Measurements from ENCODE around the gene LILRB5. TPM values are rescaled to one million over a fixed set of nuclear protein-coding genes. Genes with fewer than 3 reads are reported as not detected.

The LILRB5 gene
- total and polyA plus RNA-seq, 2 of the 4 experiments (the other 2 are of a cell fraction): not detected

DNA sequence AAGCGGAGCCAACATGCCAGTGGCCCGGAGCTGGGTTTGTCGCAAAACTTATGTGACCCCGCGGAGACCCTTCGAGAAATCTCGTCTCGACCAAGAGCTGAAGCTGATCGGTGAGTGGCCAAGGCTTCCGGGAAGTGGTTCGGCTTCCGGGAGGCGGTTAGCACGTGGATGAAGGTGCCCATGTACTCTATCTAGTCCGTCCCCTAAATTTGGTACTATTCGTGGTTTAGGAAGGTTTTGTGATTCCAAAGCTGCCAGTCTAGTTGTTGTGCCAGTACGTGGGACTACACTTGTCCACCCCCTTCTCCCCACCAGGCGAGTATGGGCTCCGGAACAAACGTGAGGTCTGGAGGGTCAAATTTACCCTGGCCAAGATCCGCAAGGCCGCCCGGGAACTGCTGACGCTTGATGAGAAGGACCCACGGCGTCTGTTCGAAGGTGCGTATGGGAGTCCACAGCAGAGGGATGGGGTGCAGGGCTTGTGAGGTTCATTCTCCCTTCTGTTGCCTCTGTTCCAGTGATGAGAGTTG is 55.8 kb downstream of the LILRB5 start:
- peaks cover 5 to 55% of the 10 kb centered on the region in 2 experiments; a peak in 3 of 4 replicates for H3K79me1 ChIP-seq (ENCODE audit: low read depth in 1 of 2, low read length in 2 of 2)
- H3K4me1 ChIP-seq (ENCODE audit: control insufficient read depth, insufficient read depth, low read length): peaks cover 7% of the 10 kb centered on the region
- H3K9me1 ChIP-seq (ENCODE audit: insufficient read depth, low read length): peaks cover 9% of the 10 kb centered on the region
- DNase-seq (no peak), ATAC-seq (ENCODE audit: low read depth) (no peak)
- ChIA-PET CTCF (no interaction called here), POLR2A (ENCODE audit: unreplicated experiment) (interaction anchor here (0.8 to 2.0 kb wide), 5 partner anchors 9 to 64 kb away, joined by 3 to 10 read pairs (median 5); partner anchors contain the start of genes CNOT3, LENG1, MBOAT7 and TSEN34)
- peak overlapping the region; percentile 73 for H4K91ac ChIP-seq (ENCODE audit: insufficient read depth, low read depth, low read length)
- H3K9me3 ChIP-seq (ENCODE audit: control insufficient read depth, insufficient read depth, low read length): no peaks in the 10 kb centered on the region
- peak overlapping the region; percentile 75 for H3K4ac ChIP-seq (ENCODE audit: low read depth, low read length)
- in situ Hi-C loops (cut with MboI; ENCODE audit: low sequenced_read_pairs) (loop anchor here (10.0 kb wide), 1 partner anchor 254 kb away; no protein-coding TSS in a partner anchor), intact Hi-C loops (cut with micrococcal nuclease) (no loop called here), dilution Hi-C loops (cut with HindIII; ENCODE audit: low sequenced_read_pairs, unreplicated experiment) (no loop called here)
- H2AK5ac ChIP-seq (ENCODE audit: low read depth, low read length): peak overlapping the region; percentile 91
- TSS peak; percentile 70 for BruUV-seq (replicated peaks)
- H2BK15ac ChIP-seq (ENCODE audit: low read depth, low read length): no peak overlapping the region
- peak overlapping the region; percentile 97 for H2AFZ ChIP-seq (replicated peaks; ENCODE audit: low read length, poor library complexity)
- peak overlapping the region; percentile 96 for H3K14ac ChIP-seq (replicated peaks; ENCODE audit: low read depth, low read length)
- peak overlapping the region; percentile 92 for H3K27ac ChIP-seq (ENCODE audit: insufficient read depth, low read length)
- peak overlapping the region; percentile 72 to 73; a peak in 2 of 4 replicates for H4K8ac ChIP-seq (ENCODE audit: low read depth in 2 of 2, low read length in 2 of 2)
- no peaks in the 10 kb centered on the region for H3K27me3 ChIP-seq (ENCODE audit: control insufficient read depth, insufficient read depth, low read length)
- peak overlapping the region; percentile 82 for H3K56ac ChIP-seq (ENCODE audit: extremely low read depth, insufficient read depth, low read length)
- H2BK20ac ChIP-seq (ENCODE audit: low read depth, low read length): no peak overlapping the region
- peaks cover 40% of the 10 kb centered on the region for H3K36me3 ChIP-seq (ENCODE audit: control insufficient read depth, insufficient read depth, low read length)
- H3K4me2 ChIP-seq (ENCODE audit: low read depth, low read length): peak overlapping the region; percentile 87
- TF ChIP-seq MXI1 (IDR thresholded peaks at IDR 0.05; ENCODE audit: borderline replicate concordance, low read depth, low read length) (peak; percentile 52; the same call in 1 of the 2 replicates), FOS (IDR thresholded peaks at IDR 0.05; ENCODE audit: low read depth, low read length) (no peak), RFX5 (IDR thresholded peaks at IDR 0.05; ENCODE audit: low read depth, low read length) (peak; percentile 61), SMC3 (IDR thresholded peaks at IDR 0.05; ENCODE audit: low read depth, low read length) (no peak)
- no peak overlapping the region; the same call in 1 of the 2 replicates for H3K18ac ChIP-seq (ENCODE audit: low read depth, low read length)
- 0% methylated on average over 8 of the region's 28 CpGs; no CpG with 5 or more reads in 1 of the 2 experiments for WGBS, 2 experiments (ENCODE audit: extremely low coverage in 2 of 2, insufficient read length in 1 of 2)
- no peak overlapping the region for H2BK120ac ChIP-seq (ENCODE audit: low read depth, low read length)
- H3K23ac ChIP-seq (ENCODE audit: low read depth, low read length): peak overlapping the region; percentile 79; the same call in 1 of the 2 replicates
- H3K9ac ChIP-seq (ENCODE audit: low read depth, low read length): peak overlapping the region; percentile 86
- 0 out of 2 replicates have a peak overlapping the region, but pooled peaks have one; percentile 9 for H4K5ac ChIP-seq (ENCODE audit: low read depth, low read length)
- peaks cover 55% of the 10 kb centered on the region for H4K20me1 ChIP-seq (ENCODE audit: insufficient read depth, low read length)
- H3K4me3 ChIP-seq (ENCODE audit: insufficient read depth, low read depth, low read length): peak overlapping the region; percentile 53
- H2AK9ac ChIP-seq (replicated peaks; ENCODE audit: low read depth, low read length, poor library complexity): peak overlapping the region; percentile 91
- peak overlapping the region; percentile 89 for H2BK5ac ChIP-seq (ENCODE audit: low read depth, low read length, poor library complexity, severe bottlenecking)

Small RNA genes within 50 kb of the gene (microRNA-seq; reads per million reads assigned to microRNA genes)
- gene AC245884.12 (ENCODE audit: insufficient read depth, insufficient read length) (not detected), gene MIR4752 (ENCODE audit: insufficient read depth in 1 of 2, insufficient read length in 1 of 2, unreplicated experiment in 1 of 2) (0 reads per million in 2 experiments), gene RNU6-1307P (ENCODE audit: insufficient read depth, insufficient read length) (not detected)

Small RNA genes within 50 kb of the gene (small RNA-seq; reads per million reads assigned to genes)
- gene AC245884.12: 0 reads per million in 5 experiments
- gene MIR4752: 0 reads per million in 5 experiments
- 0 reads per million in 5 experiments for gene RNU6-1307P

Other genes starting within 250 kb of the LILRB5 start
- not detected in 2 replicates for gene VSTM1, start 193.4 kb downstream of the LILRB5 start, total RNA-seq (2012; rRNA removed)
- gene VSTM1, start 193.4 kb downstream of the LILRB5 start, polyA plus RNA-seq (2012; rRNA removed): not detected in 2 replicates
- not detected in 2 replicates for gene TARM1, start 175.9 kb downstream of the LILRB5 start, total RNA-seq (2012; rRNA removed)
- gene TARM1, start 175.9 kb downstream of the LILRB5 start, polyA plus RNA-seq (2012; rRNA removed): not detected in 2 replicates
- gene OSCAR, start 156.5 kb downstream of the LILRB5 start, total RNA-seq (2012; rRNA removed): not detected in 2 replicates
- gene OSCAR, start 156.5 kb downstream of the LILRB5 start, polyA plus RNA-seq (2012; rRNA removed): 0.15 and 0.23 TPM in 2 replicates
- 7.9 and 24.7 TPM in 2 replicates for gene NDUFA3, start 154.4 kb downstream of the LILRB5 start, total RNA-seq (2012; rRNA removed)
- gene NDUFA3, start 154.4 kb downstream of the LILRB5 start, polyA plus RNA-seq (2012; rRNA removed): 85.0 and 104 TPM in 2 replicates
- 7.9 and 11.9 TPM in 2 replicates for gene TFPT, start 141.6 kb downstream of the LILRB5 start, total RNA-seq (2012; rRNA removed)
- gene TFPT, start 141.6 kb downstream of the LILRB5 start, polyA plus RNA-seq (2012; rRNA removed): 17.1 and 20.9 TPM in 2 replicates
- gene PRPF31, start 141.5 kb downstream of the LILRB5 start, total RNA-seq (2012; rRNA removed): 66.1 and 66.9 TPM in 2 replicates
- gene PRPF31, start 141.5 kb downstream of the LILRB5 start, polyA plus RNA-seq (2012; rRNA removed): 54.7 and 65.4 TPM in 2 replicates
- 5.4 and 10.6 TPM in 2 replicates for gene CNOT3, start 119.5 kb downstream of the LILRB5 start, total RNA-seq (2012; rRNA removed)
- gene CNOT3, start 119.5 kb downstream of the LILRB5 start, polyA plus RNA-seq (2012; rRNA removed): 19.9 and 26.7 TPM in 2 replicates
- 2.7 and 5.0 TPM in 2 replicates for gene LENG1, start 97.6 kb downstream of the LILRB5 start, total RNA-seq (2012; rRNA removed)
- gene LENG1, start 97.6 kb downstream of the LILRB5 start, polyA plus RNA-seq (2012; rRNA removed): 5.3 and 6.1 TPM in 2 replicates
- 0.28 and 0.72 TPM in 2 replicates for gene TMC4, start 84.1 kb downstream of the LILRB5 start, total RNA-seq (2012; rRNA removed)
- gene TMC4, start 84.1 kb downstream of the LILRB5 start, polyA plus RNA-seq (2012; rRNA removed): 1.1 and 1.3 TPM in 2 replicates
- gene MBOAT7, start 67.7 kb downstream of the LILRB5 start, total RNA-seq (2012; rRNA removed): 9.2 and 11.3 TPM in 2 replicates
- 121 and 137 TPM in 2 replicates for gene MBOAT7, start 67.7 kb downstream of the LILRB5 start, polyA plus RNA-seq (2012; rRNA removed)
- 32.1 and 34.4 TPM in 2 replicates for gene TSEN34, start 66.0 kb downstream of the LILRB5 start, total RNA-seq (2012; rRNA removed)
- gene TSEN34, start 66.0 kb downstream of the LILRB5 start, polyA plus RNA-seq (2012; rRNA removed): 69.4 and 85.4 TPM in 2 replicates
- 1,531 and 2,225 TPM in 2 replicates for gene RPS9, start 56.4 kb downstream of the LILRB5 start, total RNA-seq (2012; rRNA removed)
- gene RPS9, start 56.4 kb downstream of the LILRB5 start, polyA plus RNA-seq (2012; rRNA removed): 2,323 and 2,588 TPM in 2 replicates
- gene LILRB3, start 34.3 kb downstream of the LILRB5 start, total RNA-seq (2012; rRNA removed): not detected in 2 replicates
- not detected in 2 replicates for gene LILRB3, start 34.3 kb downstream of the LILRB5 start, polyA plus RNA-seq (2012; rRNA removed)
- gene LILRA6, start 14.5 kb downstream of the LILRB5 start, total RNA-seq (2012; rRNA removed): not detected in 2 replicates
- not detected in 2 replicates for gene LILRA6, start 14.5 kb downstream of the LILRB5 start, polyA plus RNA-seq (2012; rRNA removed)
- not detected in 2 replicates for gene LILRB2, start 23.8 kb upstream of the LILRB5 start, total RNA-seq (2012; rRNA removed)
- not detected in 2 replicates for gene LILRB2, start 23.8 kb upstream of the LILRB5 start, polyA plus RNA-seq (2012; rRNA removed)
- gene LILRA5, start 55.9 kb upstream of the LILRB5 start, total RNA-seq (2012; rRNA removed): not detected in 2 replicates
- not detected in 2 replicates for gene LILRA5, start 55.9 kb upstream of the LILRB5 start, polyA plus RNA-seq (2012; rRNA removed)
- not detected in 2 replicates for gene LILRA4, start 81.9 kb upstream of the LILRB5 start, total RNA-seq (2012; rRNA removed)
- gene LILRA4, start 81.9 kb upstream of the LILRB5 start, polyA plus RNA-seq (2012; rRNA removed): not detected in 2 replicates
- gene LAIR1, start 107.7 kb upstream of the LILRB5 start, total RNA-seq (2012; rRNA removed): not detected in 2 replicates
- not detected in 2 replicates for gene LAIR1, start 107.7 kb upstream of the LILRB5 start, polyA plus RNA-seq (2012; rRNA removed)
- gene TTYH1, start 158.2 kb upstream of the LILRB5 start, total RNA-seq (2012; rRNA removed): not detected in 2 replicates
- not detected in 2 replicates for gene TTYH1, start 158.2 kb upstream of the LILRB5 start, polyA plus RNA-seq (2012; rRNA removed)
- 17.5 and 21.1 TPM in 2 replicates for gene LENG8, start 191.9 kb upstream of the LILRB5 start, total RNA-seq (2012; rRNA removed)
- 93.9 and 108 TPM in 2 replicates for gene LENG8, start 191.9 kb upstream of the LILRB5 start, polyA plus RNA-seq (2012; rRNA removed)
- 0.83 and 1.1 TPM in 2 replicates for gene LENG9, start 206.5 kb upstream of the LILRB5 start, total RNA-seq (2012; rRNA removed)
- 0.69 and 0.94 TPM in 2 replicates for gene LENG9, start 206.5 kb upstream of the LILRB5 start, polyA plus RNA-seq (2012; rRNA removed)
- 7.2 and 7.8 TPM in 2 replicates for gene CDC42EP5, start 216.0 kb upstream of the LILRB5 start, total RNA-seq (2012; rRNA removed)
- 25.3 and 45.3 TPM in 2 replicates for gene CDC42EP5, start 216.0 kb upstream of the LILRB5 start, polyA plus RNA-seq (2012; rRNA removed)
- gene LAIR2, start 245.6 kb upstream of the LILRB5 start, total RNA-seq (2012; rRNA removed): not detected in 2 replicates
- not detected in 2 replicates for gene LAIR2, start 245.6 kb upstream of the LILRB5 start, polyA plus RNA-seq (2012; rRNA removed)